GM19351 (cell line): ENCODE results near the gene ALDOC.

ENCODE experiments used
- ATAC-seq: cut with Tn5 transposase; IDR thresholded peaks from one replicate; pipeline ENCODE4 v1.9.1; 2021; ENCODE audit warnings: mild to moderate bottlenecking, moderate library complexity; ENCODE audit not compliant: unreplicated experiment

Gene ALDOC

DNA sequence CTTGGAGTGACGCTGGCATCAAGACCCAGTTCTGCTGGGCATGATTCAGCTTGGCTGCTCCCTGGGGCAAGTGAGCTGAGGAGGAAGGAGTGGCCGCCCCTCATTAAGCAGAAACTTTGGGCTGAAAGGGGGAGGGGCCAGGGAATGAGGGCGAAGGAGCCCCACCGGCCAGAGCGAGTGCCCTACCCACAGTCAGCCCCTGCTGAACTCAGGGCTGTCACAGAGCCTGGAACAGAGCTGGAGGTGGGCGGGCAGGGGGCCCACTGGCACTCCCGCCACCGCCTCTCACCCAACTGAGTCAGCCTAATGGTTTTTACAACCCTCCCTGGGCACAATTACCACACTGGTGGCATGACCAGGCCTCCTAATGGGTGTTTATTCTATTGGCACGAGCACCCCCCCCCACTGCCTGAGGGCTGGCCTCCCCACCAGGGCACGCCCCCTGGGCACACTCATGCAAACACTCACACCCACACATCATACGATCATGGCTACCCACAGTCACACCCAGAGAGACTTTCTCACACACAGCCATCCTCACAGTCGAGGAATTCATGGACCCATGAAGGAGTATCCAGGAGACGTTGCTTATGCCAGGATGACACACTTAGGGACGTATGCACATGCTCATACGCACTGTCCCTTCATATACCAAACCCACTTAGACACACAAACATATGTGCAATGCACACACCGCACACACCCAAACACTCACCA is 43.4 kb downstream of the ALDOC start:
- no peak for ATAC-seq

DNA sequence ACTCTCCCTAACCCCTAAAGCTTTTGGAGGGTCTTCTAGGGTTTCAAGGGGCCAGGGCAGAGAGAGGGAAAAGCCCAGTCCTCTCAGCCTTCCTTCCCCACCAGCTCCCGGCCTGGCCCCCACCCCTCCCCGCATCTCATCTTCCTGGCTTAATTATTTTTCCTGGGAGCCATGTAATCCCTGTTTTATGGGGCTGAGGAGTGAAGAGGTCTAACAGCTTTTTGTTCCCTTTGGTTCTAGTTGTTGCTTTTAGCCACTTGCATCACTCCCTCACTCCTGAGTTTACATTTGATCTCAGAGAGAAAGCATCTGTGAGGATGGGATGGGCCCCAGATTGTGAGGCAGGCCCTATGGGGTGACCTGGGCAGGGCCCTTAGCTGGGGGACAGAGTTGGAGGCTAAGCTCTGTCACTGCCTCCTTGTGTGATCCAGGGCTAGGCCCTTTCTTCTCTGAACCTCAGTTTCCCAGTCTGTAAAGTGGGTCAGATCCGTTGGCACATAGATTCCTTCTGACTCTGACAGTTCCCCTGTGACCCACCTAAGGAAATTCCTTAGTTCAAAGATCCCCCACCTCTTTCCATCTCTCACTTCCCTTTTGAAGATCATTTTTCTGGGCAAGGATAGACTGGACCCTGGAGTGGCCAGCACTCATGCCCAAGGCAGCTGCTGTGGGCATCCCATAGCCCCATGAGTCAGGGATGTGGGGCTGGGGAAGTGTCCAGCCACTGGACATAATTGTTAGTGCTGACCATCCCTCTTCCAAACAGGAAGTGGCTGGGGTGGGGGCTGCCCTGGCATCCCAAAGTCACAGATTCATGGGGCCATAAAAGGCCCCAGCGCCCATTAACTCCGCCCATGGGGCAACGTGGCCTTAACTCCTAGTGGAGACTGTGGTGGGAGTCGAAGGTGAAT is 44.4 kb downstream of the ALDOC start:
- ATAC-seq: no peak

DNA sequence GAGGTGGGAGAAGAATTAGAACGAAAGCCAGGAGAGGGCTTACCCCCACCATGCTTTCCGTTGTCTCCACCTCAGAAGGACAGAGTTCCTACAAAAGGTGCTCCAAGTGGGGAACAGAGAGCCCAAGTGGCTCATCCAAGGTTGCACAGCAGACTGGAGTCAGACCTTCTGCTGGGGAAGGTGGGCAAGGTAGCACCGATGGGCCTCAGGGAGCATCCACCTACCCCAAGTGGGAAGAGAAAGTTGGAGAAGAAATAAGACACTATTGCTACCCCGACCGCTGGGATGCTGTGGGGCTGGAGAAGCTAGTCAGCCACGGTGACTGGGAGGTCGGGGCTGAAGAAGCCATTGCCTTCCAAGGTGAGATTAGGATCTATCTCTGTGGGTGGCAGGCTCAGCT is 45.8 kb downstream of the ALDOC start:
- ATAC-seq: no peak

DNA sequence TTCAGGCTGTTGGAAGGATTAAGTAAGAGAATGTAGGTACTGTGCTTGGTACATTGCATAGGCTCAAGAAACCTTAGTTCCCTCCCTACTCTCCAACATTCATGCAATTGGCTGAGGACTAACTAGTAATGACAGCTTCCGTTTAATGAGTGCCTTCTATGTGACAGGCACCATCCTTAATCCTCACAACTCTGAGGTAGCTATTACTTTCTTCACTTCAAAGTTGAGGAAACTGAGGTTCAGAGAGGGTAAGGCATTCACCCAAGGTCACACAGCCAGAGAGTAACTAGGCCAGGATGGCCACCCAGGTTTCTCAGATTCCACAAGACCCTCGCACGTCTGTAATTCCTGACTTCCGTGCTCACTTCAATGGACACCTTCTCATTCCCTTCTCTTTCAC is 46.4 kb downstream of the ALDOC start:
- no peak for ATAC-seq

DNA sequence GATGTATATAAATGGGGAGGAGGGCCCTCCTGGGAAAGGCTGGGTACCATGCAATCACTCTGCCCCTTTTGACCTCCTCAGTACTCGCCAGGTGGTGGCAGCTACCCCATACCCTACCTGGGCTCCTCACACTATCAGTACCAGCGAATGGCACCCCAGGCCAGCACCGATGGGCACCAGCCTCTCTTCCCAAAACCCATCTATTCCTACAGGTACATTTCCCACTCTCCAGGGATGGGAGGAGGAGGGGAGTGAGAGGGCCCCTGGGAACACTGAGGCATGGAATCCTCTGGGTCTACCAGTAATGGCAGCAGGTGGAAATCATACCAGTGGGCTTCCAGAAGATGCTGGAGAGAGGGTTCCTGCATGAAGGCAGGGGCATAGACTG is 47.7 kb downstream of the ALDOC start:
- ATAC-seq: no peak

DNA sequence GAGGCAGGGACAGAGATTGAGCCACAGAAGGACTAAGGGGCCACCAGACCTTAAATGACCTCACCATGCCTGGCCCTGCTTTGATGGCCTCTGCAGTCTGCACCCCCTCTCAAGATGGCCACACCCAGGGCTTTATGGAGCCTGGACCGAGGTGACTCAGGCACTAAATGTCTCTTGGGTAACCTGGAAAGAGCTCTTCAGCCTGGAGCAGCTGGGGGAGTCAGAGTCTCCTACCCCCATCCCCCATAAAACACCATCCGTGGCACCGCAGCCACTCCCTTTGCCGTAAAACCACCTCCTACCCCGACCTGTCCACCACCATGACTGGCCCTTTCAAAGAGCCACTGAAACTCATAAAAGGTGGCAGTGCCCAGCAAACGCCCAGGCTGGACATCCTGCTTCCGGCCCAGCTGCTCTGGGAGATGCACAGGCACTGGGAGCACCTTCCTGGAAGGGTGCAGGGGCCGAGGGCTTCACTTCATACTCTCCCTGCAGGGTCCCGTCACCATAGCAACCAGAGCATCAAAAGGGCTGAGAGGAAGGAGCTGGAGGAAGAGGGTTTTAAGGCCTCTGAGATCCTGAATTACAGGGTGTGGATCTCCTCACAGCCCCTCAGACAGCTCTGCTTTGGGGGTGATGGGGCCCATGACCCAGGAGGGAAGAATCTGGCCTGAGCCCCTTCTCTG is 48.2 kb downstream of the ALDOC start:
- ATAC-seq: no peak

DNA sequence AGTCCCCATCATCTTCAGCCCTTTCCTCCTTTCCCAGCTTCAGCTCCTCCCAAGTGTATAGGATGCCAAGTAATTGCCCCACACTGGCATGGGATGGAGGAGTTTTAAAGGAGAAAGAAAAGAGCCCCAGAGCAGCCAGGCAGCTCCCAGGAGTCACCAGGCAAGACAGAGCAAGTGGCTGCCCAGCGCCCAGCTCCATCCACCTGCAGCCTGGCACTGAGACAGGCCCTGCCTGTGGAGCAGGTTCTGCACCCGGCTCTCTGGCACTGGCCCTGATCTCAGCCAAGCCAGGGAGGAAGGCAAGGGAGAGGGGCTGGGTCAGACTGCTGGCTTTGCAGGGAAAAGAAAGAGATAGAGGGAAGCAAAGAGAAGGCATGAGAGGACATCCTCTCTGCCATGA is 48.8 kb downstream of the ALDOC start:
- ATAC-seq: no peak

DNA sequence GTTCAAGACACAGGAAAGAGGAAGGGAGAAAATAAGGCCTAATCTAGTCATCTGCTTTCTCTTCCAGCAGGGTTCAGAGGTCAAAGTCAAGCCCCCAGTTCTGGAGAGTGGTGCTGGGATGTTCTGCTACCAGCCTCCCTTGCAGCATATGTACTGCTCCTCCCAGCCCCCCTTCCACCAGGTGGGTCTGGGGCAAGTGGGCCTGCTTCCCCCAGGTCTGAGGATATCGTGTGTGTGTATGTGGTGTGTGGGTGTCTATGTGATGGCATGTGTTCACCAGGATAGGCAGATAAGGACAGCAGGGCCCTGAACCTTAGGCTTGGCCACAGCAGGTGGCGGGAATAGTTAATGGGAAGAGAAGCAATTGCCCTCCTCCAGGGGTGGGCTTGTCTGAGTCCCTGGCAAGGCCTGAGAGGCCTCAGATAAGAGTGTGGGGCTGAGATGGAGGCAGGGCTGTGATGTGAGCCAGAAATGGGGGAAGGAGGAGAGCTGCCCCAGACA is 49.5 kb downstream of the ALDOC start:
- no peak for ATAC-seq

DNA sequence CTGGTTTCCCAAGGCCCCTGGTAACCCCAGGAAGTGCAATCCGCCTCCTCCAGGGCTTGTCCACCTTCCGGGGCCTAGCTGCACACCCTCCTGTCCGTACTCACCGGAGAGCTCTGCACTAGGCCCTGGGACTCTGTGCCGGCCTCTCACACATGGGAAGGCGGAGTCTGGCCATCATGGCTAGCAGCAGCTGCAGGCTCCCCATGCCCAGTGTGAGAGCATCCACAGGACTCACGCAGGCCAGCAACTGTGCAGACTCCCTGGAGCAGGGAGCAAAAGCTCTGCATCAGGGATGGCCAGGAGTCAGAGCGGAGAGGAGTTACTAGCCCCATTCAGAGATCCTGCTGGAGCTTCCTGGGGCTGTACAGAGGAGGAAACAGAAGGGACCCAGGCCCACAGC is 50.3 kb downstream of the ALDOC start:
- no peak for ATAC-seq

DNA sequence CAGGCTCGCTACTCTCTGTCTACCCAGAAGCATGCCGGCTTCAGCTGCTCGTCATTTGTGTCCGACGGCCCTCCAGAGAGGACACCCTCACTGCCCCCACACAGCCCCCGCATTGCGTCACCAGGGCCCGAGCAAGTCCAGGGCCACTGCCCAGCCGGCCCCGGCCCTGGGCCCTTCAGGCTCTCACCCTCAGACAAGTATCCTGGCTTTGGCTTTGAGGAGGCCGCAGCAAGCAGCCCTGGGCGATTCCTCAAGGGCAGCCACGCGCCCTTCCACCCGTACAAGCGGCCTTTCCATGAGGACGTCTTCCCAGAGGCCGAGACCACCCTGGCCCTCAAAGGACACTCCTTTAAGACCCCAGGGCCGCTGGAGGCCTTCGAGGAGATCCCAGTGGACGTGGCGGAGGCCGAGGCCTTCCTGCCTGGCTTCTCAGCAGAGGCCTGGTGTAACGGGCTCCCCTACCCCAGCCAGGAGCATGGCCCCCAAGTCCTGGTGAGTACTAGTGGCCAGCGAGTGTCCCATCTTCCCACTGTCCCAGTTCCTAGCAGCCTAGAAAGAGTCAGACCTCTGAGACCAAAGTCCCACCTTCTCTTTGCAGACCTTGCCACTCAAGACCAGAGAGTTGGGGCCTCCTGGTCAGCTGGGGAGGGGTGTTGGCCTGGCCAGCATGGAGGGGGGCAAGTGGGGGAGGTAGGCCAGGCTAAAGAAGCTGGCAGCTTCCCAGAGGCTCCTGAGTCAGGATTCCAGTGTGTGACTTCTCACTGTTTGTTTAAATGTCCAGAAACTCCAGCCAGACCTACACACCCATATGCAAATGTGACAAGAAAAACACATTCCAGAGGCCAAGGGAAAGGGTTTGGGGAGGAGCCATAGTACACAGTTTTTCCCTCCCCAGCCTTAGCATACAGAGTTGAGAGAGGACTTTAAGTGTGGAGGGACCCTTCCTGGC is 51.9 kb downstream of the ALDOC start:
- ATAC-seq: no peak

DNA sequence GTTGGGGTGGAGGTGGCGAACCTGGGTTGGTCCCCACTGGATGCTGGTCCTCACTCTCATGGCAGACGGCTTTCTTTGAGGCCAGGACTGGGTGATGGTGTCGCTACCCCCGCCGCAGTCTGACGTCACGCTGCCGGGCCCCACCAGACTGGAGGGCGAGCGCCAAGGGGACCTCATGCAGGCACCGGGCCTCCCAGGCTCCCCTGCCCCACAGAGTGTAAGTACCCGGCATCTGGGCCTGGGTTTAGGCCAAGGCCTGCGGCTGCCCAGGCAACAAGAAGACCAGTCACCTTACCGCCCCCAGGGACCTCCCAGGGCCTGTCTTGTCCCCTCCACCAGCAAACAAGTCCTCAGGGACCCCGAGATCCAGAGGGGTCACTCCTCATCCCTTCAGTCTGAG is 52.8 kb downstream of the ALDOC start:
- no peak for ATAC-seq

DNA sequence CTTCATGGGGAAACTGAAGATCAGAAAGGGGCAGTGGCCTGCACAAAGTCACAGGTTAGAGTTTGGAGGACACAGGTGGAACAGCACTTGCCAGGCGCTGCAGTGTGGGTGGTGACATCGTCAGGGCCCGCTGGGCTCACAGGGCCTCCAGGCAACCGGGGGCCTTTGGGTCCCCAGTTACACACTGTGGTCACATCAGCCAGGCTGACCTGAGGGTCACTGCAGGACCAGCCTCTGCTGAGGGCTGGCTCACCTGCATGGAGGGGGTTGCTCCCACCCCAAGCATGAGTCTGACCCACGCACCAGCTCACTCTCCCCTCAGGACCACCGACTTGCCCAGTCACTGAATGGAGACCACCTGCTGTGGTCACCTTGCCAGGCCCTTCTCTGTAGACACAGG is 53.5 kb downstream of the ALDOC start:
- ATAC-seq: no peak
